Stimulated activated naive CD8-positive, alpha-beta T cell treated with anti-CD3 and anti-CD28 coated beads, Interleukin-15, Interleukin-2, amounts not matched to agents 100 U/mL and 50 U/mL, for 24 hours (primary cell): ENCODE data around the gene VIT.

Source experiments
- ATAC-seq: fragments of 150-1000 bp; cut with Tn5 transposase; one replicate; pipeline ENCODE4 v1.10.0; 2021
- DNase-seq: peaks from one replicate; pipeline ENCODE4 v3.0.0; 2021

The VIT gene

DNA sequence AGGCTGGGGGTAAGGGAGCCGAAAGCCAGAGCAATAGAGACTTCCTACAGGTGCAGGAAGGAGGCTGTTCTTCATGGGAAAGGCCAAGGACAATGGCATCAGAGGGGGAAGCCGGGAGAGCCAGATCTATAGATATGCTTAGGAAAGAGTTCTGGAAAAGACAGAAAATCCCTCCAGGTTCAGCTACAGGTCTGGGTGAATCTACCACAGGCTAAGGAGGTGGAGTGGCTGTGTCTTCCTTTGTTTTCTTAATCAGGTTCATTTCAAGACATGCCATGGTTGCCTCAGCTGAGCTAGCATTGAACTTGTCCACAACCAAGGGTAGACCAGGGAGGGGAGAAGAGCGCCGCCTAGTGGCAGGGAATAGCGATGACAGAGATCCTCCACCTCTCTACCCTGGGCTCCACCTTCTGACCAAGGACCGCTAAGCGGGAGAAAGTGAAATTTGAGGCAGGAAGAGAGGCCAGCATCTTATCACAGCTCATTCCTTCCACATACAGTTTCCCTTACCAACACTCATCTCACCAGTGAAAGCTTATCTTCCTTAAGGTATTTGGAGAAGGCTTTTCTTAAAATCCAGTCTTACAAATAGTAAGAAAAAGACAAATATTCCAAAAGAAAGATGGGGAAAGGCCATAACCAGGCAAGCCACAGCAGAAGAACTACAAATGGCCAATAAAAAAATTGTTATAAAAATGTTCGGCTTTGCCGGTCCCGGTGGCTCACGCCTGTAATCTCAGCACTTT lies 74.2 kb downstream of the VIT start:
- DNase-seq, result peak; percentile 58
- ATAC-seq, result peak; percentile 69

DNA sequence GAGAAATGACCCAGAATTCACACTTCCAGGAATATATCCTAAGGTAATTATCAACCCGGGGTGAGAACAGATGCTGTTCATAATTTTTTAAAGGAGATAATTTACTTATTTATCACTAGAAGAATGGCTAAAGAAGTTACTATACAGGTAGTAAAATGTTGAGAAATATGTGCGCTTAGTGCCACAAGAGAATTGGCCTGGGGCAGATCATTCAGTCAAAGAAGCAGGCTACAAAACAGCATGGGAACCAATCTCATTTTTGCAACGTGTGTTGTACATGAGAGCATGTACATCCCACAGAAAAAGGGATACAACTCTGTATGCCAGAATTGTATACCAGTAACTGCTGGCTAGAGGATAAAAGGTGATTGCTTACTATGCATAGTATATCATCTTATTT lies 75.2 kb downstream of the VIT start:
- ATAC-seq (no peak), DNase-seq (no peak)

GRCh38 chr2:36773947-36774346 lies 77.4 kb downstream of the VIT start:
- DNase-seq (no peak), ATAC-seq (no peak)

DNA sequence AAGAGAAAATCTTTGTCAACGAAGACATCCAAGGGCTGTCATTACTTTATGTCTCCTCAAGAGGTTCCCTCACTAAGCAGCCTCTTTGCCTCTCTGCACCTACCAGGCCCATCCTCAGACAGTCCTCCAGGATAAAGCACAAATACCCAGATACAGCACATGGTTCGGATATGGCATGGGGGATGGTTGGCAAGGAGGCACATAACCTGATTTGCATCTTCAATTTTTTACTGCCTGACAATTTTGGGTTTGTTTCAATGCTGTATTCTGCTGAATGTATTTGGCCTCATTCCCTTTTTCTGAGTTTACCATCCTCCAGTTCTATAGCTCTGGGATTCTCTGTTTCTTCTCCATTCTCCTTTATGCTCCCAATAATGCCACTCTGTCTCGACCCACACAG lies 78.8 kb downstream of the VIT start:
- DNase-seq (no peak), ATAC-seq (no peak)

- ATAC-seq, result no peak
Observed at GRCh38 chr2:36775806-36776205, 79.3 kb downstream of the VIT start.

DNA sequence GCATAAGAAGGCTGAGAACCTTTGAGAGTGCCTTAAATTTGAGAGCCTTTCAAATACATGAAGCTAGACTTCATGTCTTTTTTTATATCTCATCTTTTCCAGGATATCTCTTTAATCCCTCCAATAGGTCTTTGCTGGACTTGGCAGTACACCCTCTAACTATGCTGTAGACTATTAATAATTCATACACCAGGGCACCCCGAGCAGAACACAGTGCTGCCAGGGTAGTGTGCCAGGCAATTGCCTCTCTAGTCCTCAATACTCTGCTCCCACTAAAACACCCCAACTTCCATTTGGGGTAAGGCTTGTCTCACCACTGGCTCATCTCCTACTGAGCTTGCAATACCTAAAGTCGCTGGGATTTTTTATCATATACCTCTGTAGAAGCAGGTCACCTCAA lies 80.8 kb downstream of the VIT start:
- DNase-seq (no peak), ATAC-seq (no peak)

More at GRCh38 chr2:36775806-36776205, 79.3 kb downstream of the VIT start:
- no peak for DNase-seq

DNA sequence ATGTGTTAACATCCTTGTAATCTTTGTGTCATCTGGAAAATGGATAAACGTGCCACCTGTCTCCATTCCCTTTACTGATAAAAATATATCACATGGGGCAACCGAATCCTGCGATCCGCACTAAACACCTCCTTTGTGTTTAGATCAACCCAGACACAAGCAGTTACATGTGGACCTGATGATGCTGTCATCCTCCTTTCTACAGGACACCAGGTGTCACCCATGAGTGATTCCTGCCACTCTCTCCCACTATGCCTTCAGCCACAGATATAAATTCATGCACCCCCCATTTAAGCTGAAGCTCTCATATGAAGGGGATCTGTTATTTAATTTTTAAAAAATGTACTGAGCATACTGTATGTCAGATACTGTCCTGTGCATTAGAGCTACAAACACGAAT lies 81.3 kb downstream of the VIT start:
- ATAC-seq, result no peak
- DNase-seq, result no peak

DNA sequence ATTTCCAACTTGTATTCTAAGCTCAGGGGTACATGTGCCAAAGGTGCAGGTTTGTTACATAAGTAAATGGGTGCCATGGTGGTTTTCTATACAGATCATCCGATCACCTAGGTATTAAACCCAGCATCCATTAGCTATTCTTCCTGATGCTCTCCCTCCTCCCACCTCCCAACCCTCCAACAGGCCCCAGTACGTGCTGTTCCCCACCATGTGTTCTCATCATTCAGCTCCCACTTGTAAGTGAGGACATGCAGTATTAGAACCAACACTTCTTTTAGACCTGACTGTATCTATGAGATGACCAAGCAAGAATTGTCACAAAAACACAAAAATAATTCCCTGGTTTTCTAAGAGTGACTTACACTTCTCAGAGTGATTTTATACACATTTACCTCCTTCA lies 83.0 kb downstream of the VIT start:
- DNase-seq, result no peak
- ATAC-seq, result no peak

GRCh38 chr2:36780231-36780839 lies 83.8 kb downstream of the VIT start:
- no peak for DNase-seq
- no peak for ATAC-seq

GRCh38 chr2:36781907-36782720 lies 85.6 kb downstream of the VIT start:
- DNase-seq (no peak), ATAC-seq (no peak)

- DNase-seq (no peak), ATAC-seq (no peak)
Observed at GRCh38 chr2:36783246-36783645, 86.7 kb downstream of the VIT start.

GRCh38 chr2:36785179-36785795 lies 88.8 kb downstream of the VIT start:
- DNase-seq (peak; percentile 63), ATAC-seq (peak; percentile 63)

- ATAC-seq, result no peak
- no peak for DNase-seq
Observed at GRCh38 chr2:36789181-36789804, 92.8 kb downstream of the VIT start.

GRCh38 chr2:36792951-36793350 lies 96.4 kb downstream of the VIT start:
- no peak for DNase-seq
- ATAC-seq, result no peak

DNA sequence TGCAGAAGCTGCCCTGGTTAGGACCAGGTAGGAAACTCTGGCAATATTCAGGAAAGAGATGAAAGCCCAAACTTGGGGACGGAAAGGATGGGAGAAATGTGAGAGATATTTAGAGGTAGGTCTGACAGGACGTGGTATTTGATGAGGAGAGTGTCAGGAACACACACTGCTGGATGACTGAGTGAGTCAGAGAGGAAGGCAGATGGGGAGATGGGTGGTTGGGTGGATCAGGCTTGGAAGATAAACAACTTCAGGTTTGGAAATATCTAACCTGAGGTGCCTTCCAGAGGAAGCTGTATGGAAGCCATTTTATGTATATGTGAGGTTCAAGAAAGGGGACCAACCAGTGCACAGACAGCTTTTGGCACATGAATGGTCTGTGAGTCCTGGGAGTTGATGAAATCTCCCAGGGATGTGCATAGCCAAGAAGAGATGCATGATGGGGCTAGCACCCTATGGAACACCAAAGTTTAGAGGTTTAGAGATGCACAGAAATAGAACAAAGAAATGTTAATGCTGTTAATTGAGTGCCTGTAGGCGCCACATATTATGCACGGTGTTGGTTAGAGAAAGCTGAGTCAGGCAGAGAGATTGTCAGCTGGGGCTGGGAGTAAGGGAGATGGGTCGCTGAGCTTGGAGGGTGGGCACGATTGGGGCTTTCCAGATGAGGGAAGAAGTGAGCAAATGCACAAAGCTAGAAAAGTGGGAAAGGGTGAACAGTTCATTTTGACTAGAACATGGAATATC lies 101.0 kb downstream of the VIT start:
- no peak for DNase-seq
- no peak for ATAC-seq

- DNase-seq (no peak), ATAC-seq (no peak)
Observed at GRCh38 chr2:36798724-36799123, 102.2 kb downstream of the VIT start.

- peak; percentile 80 for ATAC-seq
- DNase-seq, result peak; percentile 34
Observed at GRCh38 chr2:36800381-36800780, 103.9 kb downstream of the VIT start.

DNA sequence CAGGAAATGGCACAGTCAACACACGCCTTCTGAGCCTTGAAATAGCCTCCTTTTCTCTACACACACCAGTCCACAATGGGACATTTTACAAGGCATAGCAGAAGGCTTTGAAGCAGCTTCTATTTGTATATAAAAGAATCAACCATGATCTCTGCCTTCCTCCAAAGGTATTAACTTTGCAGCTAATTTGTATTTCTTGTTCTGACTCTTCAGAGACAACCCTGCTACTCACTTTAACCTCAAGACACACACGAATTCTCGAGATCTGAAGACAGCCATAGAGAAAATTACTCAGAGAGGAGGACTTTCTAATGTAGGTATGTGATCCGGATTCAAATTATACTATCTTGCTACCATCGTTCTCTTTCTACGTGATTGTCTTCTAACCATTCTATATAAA lies 104.6 kb downstream of the VIT start:
- DNase-seq, result no peak
- no peak for ATAC-seq

DNA sequence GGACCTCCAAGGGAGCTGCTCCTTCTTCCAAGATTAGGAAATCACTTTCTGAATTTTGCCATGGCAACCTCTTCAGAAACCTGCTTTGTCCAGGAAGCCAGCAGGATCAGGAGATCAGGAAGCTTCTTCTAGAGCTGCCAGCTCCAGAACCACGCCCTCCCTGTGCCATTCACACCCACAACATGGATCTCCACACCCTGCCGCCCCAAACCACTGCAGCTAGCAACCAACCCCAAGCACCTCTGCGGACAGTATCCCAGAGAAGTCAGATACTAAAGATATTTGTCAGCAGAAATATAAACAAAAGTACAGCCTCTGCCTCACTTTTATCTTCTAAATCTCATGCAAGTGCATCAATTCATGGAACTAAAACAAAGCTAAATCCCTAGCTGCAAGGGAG lies 106.4 kb downstream of the VIT start:
- DNase-seq (no peak), ATAC-seq (no peak)

- DNase-seq (no peak), ATAC-seq (no peak)
Observed at GRCh38 chr2:36805635-36806224, 109.2 kb downstream of the VIT start.

GRCh38 chr2:36807223-36807886 lies 110.8 kb downstream of the VIT start:
- DNase-seq (no peak), ATAC-seq (no peak)
